Central memory CD4-positive, alpha-beta T cell (primary cell): ENCODE data around the gene COG4.

Experiments used
- DNase-seq: peaks from one replicate; pipeline ENCODE4 v3.0.0; 2022

COG4 gene

DNA sequence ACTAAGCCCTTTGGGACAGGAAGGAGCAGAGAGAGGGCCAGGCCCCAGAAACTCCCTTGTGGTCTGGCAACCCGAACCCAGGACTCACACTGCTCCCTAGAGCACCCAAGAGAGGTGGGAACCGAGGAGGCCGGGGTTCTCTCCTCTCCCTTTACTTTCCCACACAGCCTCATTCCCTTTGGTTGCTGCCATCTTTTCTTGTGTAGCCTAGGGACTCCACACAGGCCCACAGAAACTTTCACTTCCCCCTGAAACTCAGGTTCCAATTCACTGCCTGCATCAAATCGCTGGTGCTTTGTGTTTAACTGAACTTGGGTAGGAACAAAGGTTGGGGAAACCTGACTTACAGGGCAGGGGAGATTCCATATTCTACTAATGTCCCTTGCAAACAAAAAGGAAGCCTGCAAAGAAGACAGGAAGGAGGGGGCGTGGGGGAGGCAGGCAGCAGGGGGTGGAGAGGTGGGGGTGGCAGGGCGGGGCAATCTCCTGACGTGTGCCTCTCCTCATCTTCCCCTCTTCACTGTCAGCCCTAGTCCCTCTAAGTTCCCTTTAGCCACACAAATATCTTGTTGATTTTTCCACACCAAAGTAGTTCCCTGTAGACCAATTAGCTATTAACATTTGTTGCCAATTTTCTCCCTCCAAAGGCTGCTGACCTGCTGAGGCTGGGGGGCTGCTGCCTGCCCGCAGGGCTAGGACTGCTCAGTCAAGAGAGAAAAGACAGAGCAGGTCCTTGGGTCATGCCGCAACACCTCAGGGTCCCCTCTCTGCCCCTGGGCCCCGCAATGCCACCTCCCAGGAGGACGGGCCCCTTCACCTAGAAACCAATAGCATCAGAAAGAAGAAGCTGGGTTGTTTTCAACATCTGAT lies 92.5 kb downstream of the COG4 start:
- peak; percentile 56 for DNase-seq
